ENCODE measurements around the gene FLT1.

DNA sequence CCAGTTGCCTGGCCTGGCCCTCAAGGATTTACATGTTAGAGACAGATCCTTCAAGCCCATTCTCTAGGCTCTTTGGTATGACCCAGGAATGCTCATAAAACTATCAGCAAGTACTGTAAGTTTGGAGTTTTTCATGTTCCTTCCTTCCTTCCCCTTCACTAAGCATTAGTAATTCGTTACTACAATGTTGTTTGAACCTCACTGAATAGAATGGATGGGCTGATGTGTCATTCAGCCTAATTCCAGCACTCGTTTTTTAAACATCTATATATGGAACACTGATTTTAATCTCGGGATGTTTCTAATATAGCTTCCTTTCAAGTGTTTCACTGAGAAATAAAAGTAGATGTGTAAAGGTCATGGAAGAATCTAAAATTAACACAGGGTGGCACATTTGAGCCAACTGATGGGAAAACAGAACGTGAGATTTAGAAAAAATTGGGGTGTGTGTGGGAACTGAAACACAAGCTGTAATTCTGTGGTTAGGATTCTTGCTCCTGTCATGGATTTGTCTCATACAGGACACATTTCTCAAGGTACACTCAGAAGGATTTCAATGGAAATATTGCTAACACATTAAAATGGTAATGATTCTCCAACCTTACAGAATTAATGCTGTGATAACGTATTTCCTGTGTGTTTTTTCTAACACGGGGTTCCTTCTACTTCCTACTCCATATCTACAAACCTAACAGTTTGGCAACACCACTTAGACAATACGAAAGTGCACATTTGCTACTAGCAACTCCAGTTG is 93.4 kb downstream of the FLT1 start:
- TF ChIP-seq, protein P1, sequence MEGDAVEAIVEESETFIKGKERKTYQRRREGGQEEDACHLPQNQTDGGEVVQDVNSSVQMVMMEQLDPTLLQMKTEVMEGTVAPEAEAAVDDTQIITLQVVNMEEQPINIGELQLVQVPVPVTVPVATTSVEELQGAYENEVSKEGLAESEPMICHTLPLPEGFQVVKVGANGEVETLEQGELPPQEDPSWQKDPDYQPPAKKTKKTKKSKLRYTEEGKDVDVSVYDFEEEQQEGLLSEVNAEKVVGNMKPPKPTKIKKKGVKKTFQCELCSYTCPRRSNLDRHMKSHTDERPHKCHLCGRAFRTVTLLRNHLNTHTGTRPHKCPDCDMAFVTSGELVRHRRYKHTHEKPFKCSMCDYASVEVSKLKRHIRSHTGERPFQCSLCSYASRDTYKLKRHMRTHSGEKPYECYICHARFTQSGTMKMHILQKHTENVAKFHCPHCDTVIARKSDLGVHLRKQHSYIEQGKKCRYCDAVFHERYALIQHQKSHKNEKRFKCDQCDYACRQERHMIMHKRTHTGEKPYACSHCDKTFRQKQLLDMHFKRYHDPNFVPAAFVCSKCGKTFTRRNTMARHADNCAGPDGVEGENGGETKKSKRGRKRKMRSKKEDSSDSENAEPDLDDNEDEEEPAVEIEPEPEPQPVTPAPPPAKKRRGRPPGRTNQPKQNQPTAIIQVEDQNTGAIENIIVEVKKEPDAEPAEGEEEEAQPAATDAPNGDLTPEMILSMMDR (IDR thresholded peaks at IDR 0.05; ENCODE audit: insufficient read depth, low read length) = no peak
- TF ChIP-seq, protein P2, sequence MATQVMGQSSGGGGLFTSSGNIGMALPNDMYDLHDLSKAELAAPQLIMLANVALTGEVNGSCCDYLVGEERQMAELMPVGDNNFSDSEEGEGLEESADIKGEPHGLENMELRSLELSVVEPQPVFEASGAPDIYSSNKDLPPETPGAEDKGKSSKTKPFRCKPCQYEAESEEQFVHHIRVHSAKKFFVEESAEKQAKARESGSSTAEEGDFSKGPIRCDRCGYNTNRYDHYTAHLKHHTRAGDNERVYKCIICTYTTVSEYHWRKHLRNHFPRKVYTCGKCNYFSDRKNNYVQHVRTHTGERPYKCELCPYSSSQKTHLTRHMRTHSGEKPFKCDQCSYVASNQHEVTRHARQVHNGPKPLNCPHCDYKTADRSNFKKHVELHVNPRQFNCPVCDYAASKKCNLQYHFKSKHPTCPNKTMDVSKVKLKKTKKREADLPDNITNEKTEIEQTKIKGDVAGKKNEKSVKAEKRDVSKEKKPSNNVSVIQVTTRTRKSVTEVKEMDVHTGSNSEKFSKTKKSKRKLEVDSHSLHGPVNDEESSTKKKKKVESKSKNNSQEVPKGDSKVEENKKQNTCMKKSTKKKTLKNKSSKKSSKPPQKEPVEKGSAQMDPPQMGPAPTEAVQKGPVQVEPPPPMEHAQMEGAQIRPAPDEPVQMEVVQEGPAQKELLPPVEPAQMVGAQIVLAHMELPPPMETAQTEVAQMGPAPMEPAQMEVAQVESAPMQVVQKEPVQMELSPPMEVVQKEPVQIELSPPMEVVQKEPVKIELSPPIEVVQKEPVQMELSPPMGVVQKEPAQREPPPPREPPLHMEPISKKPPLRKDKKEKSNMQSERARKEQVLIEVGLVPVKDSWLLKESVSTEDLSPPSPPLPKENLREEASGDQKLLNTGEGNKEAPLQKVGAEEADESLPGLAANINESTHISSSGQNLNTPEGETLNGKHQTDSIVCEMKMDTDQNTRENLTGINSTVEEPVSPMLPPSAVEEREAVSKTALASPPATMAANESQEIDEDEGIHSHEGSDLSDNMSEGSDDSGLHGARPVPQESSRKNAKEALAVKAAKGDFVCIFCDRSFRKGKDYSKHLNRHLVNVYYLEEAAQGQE (IDR thresholded peaks at IDR 0.05; ENCODE audit: insufficient replicate concordance, low read depth) = no peak
- no peak for TF ChIP-seq SPI1 (IDR thresholded peaks at IDR 0.05; ENCODE audit: borderline replicate concordance, low read depth)
- no peak for TF ChIP-seq POLR2AphosphoS5 (IDR thresholded peaks at IDR 0.05; ENCODE audit: low read depth)

Data from HL-60 (cell line).